Measurements from ENCODE around the gene ZNF443. TPM values are rescaled to one million over a fixed set of nuclear protein-coding genes. Genes with fewer than 3 reads are reported as not detected.

ZNF443 gene
- polyA plus RNA-seq, 3 donors = 0.24 to 1.00 (median 0.52) TPM

DNA sequence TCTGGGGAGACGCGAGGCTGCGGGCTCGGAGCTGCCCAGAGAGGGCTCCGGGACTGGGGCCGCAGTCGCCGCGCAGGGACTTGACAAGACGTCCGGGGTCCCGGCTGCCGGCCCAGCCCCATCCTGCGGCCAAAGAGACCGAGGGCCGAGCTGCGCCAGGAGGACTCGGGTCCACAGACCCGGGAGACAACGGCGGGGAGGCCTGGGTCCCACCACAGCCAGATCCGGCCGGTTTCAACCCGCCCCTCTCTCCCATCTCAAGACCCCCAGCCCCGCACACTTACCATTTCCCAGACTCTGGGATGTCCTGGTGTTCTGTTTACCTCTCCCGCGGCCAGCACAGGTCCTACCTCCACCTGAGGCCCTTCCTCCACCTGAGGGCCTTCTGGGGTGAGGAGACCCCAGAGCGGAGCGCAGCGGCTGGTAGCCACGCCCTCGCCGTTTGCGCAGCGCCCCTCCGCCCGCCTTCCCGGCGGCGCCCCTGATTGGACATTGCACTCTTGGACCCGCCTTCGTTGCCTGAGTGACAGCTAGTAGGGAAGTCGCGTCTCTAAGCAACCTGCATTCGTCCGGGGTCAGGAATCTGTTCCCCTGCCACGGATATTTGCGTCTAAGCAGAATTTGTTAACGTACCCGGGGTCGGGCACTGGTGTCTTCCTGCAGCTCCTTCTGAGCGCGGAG is 43.7 kb upstream of the ZNF443 start, which contains the start of gene ZNF709:
TSS of gene ZNF709 (minus strand) at position 446 of the 681 bp plus-strand sequence. CDS start at position 287, 159 bp downstream.
- Histone ChIP-seq H2AFZ (ENCODE audit: insufficient read depth, low read depth, low read length, poor library complexity, severe bottlenecking) (peak within 1 kb of the TSS; percentile 96), H3K4me3 (replicated peaks in 1 of 3; ENCODE audit: low read depth in 2 of 3, low read length in 3 of 3) (peak within 1 kb of the TSS; percentile 75 to 98 (median 88)), H3K27ac (ENCODE audit: low read depth in 1 of 2, low read length in 2 of 2) (peak within 1 kb of the TSS in 1 of 2 donors; percentile 73), H3K4me2 (replicated peaks; ENCODE audit: extremely low read depth, low read length, poor library complexity, severe bottlenecking) (peak within 1 kb of the TSS; percentile 83), H3K36me3 (replicated peaks in 1 of 2; ENCODE audit: control insufficient read depth in 1 of 2, insufficient read depth in 2 of 2, low read length in 2 of 2) (no peaks in the 10 kb centered on the region), H3K4me1 (ENCODE audit: control insufficient read depth in 1 of 2, insufficient read depth in 2 of 2, low read length in 2 of 2) (peaks cover 12 to 21% of the 10 kb centered on the region in 2 donors), H3K27me3 (ENCODE audit: control insufficient read depth in 2 of 2, insufficient read depth in 2 of 2, low read length in 2 of 2) (no peaks in the 10 kb centered on the region), H3K9me3 (replicated peaks in 1 of 2; ENCODE audit: control insufficient read depth in 1 of 2, insufficient read depth in 1 of 2, low read length in 2 of 2) (peaks cover 0 to 7% of the 10 kb centered on the region in 2 donors), H4K20me1 (ENCODE audit: insufficient read depth, low read length) (no peaks in the 10 kb centered on the region), H3K9ac (ENCODE audit: insufficient read depth, low read length, poor library complexity, severe bottlenecking) (peak within 1 kb of the TSS; percentile 78), H3K79me2 (ENCODE audit: insufficient read depth, low read length) (no peaks in the 10 kb centered on the region)
- Mint-ChIP-seq H3K27ac (peak within 1 kb of the TSS in 6 of 7 donors; percentile 33 to 81 (median 74)), H3K9me3 (peaks cover 6 to 22% (median 8%) of the 10 kb centered on the region in 7 donors), H3K27me3 (ENCODE audit: low read depth in 3 of 3) (peaks cover 2 to 6% (median 5%) of the 10 kb centered on the region in 3 donors), H3K4me3 (peak within 1 kb of the TSS; percentile 87 to 94), H3K4me1 (peaks cover 31% of the 10 kb centered on the region), H3K36me3 (peaks cover 0 to 5% of the 10 kb centered on the region in 2 donors)
- no peak for TF ChIP-seq CTCF (IDR thresholded peaks at IDR 0.05)
- WGBS (ENCODE audit: insufficient coverage) = under 1% methylated on average over 53 of the region's 53 CpGs
- DNase-seq = peak; percentile 72 to 80 (median 73)
- intact Hi-C loops (cut with micrococcal nuclease) = loop anchor here in 1 of 2 donors (5.0 kb wide), 2 partner anchors 42 to 68 kb away; partner anchors contain the start of genes ZNF443 and ZNF564

- TF ChIP-seq CTCF (IDR thresholded peaks at IDR 0.05) = no peak
- H3K27ac ChIP-seq (ENCODE audit: low read depth in 1 of 2, low read length in 2 of 2) = peak overlapping the region in 1 of 2 donors; percentile 73
- H3K27ac Mint-ChIP-seq = peak overlapping the region in 1 of 7 donors; percentile 17
- H3K4me3 Mint-ChIP-seq = peak overlapping the region; percentile 87 to 94
- no peaks in the 10 kb centered on the region for H3K27me3 ChIP-seq (ENCODE audit: control insufficient read depth in 2 of 2, insufficient read depth in 2 of 2, low read length in 2 of 2)
- H3K4me1 Mint-ChIP-seq = peaks cover 31% of the 10 kb centered on the region
- intact Hi-C loops (cut with micrococcal nuclease) = loop anchor here in 1 of 2 donors (5.0 kb wide), 2 partner anchors 42 to 68 kb away; partner anchors contain the start of genes ZNF443 and ZNF564
- WGBS (ENCODE audit: insufficient coverage) = 2% methylated on average over 11 of the region's 13 CpGs
- peaks cover 0 to 12% of the 10 kb centered on the region in 2 donors for H3K9me3 ChIP-seq (replicated peaks in 1 of 2; ENCODE audit: control insufficient read depth in 1 of 2, insufficient read depth in 1 of 2, low read length in 2 of 2)
- no peaks in the 10 kb centered on the region for H3K79me2 ChIP-seq (ENCODE audit: insufficient read depth, low read length)
- H4K20me1 ChIP-seq (ENCODE audit: insufficient read depth, low read length) = no peaks in the 10 kb centered on the region
- peak overlapping the region; percentile 75 to 98 (median 88) for H3K4me3 ChIP-seq (replicated peaks in 1 of 3; ENCODE audit: low read depth in 2 of 3, low read length in 3 of 3)
- H3K27me3 Mint-ChIP-seq (ENCODE audit: low read depth in 3 of 3) = peaks cover 2 to 6% (median 5%) of the 10 kb centered on the region in 3 donors
- peaks cover 12 to 21% of the 10 kb centered on the region in 2 donors for H3K4me1 ChIP-seq (ENCODE audit: control insufficient read depth in 1 of 2, insufficient read depth in 2 of 2, low read length in 2 of 2)
- H3K9ac ChIP-seq (ENCODE audit: insufficient read depth, low read length, poor library complexity, severe bottlenecking) = peak overlapping the region; percentile 78
- H3K9me3 Mint-ChIP-seq = peaks cover 4 to 19% (median 8%) of the 10 kb centered on the region in 7 donors
- peaks cover 0 to 6% of the 10 kb centered on the region in 2 donors for H3K36me3 Mint-ChIP-seq
- no peak for DNase-seq
- peak overlapping the region; percentile 83 for H3K4me2 ChIP-seq (replicated peaks; ENCODE audit: extremely low read depth, low read length, poor library complexity, severe bottlenecking)
- H3K36me3 ChIP-seq (replicated peaks in 1 of 2; ENCODE audit: control insufficient read depth in 1 of 2, insufficient read depth in 2 of 2, low read length in 2 of 2) = no peaks in the 10 kb centered on the region
- H2AFZ ChIP-seq (ENCODE audit: insufficient read depth, low read depth, low read length, poor library complexity, severe bottlenecking) = peak overlapping the region; percentile 96
Observed at GRCh38 chr19:12484011-12484370, 43.2 kb upstream of the ZNF443 start.
